OCI-LY7 (cell line): ENCODE data around the gene TMC7. TPM values are rescaled to one million over a fixed set of nuclear protein-coding genes. Genes with fewer than 3 reads are reported as not detected.

ENCODE experiments used
- BruUV-seq: library from RNA; stranded (reverse); fragments of 400-500 nt; replicated peaks from 2 replicates; lab custom pipeline; 2021; lab: Mats Ljungman, UMichigan
- CTCF ChIA-PET: fragments of 300-600 bp; sonication (Branson Sonifier 250); formaldehyde crosslinking; loops from one replicate; lab custom pipeline; 2022; ENCODE audit warnings: antibody characterized with exemption; ENCODE audit not compliant: unreplicated experiment; lab: Charles Lee
- POLR2A ChIA-PET: fragments of 300-600 bp; sonication (Branson Sonifier 250); formaldehyde crosslinking; loops from one replicate; lab custom pipeline; 2022; ENCODE audit warnings: antibody characterized with exemption; lab: Charles Lee
- DNase-seq: peaks from one replicate; pipeline ENCODE4 v3.0.0-alpha.2; 2015; ENCODE audit warnings: low spot score
- H2AFZ ChIP-seq: fragments of 200-600 bp; sonication (generic), shearing (Covaris generic); 2 replicates; pipeline ENCODE4 v1.6.1; 2014; ENCODE audit warnings: mild to moderate bottlenecking, antibody characterized with exemption, low read length, moderate library complexity
- H3K27ac ChIP-seq: fragments of 200-600 bp; sonication (generic); 2 replicates; pipeline ENCODE4 v1.5.1; 2014; ENCODE audit warnings: mixed run types, low read depth, mild to moderate bottlenecking, moderate library complexity, low read length, inconsistent platforms; ENCODE audit not compliant: poor library complexity, severe bottlenecking
- H3K36me3 ChIP-seq: fragments of 200-600 bp; sonication (generic); 2 replicates; pipeline ENCODE4 v1.6.1; 2014; ENCODE audit warnings: mild to moderate bottlenecking, antibody characterized with exemption, low read length, moderate library complexity, mixed read lengths; ENCODE audit not compliant: insufficient read depth
- H3K4me1 ChIP-seq: fragments of 200-600 bp; sonication (generic); 2 replicates; pipeline ENCODE4 v1.5.1; 2014; ENCODE audit warnings: mild to moderate bottlenecking, low read length; ENCODE audit not compliant: insufficient read depth, poor library complexity, severe bottlenecking
- H3K4me2 ChIP-seq: fragments of 200-600 bp; sonication (generic); 2 replicates; pipeline ENCODE4 v1.6.1; 2014; ENCODE audit warnings: mild to moderate bottlenecking, low read length
- H3K4me3 ChIP-seq: fragments of 200-600 bp; sonication (generic); 2 replicates; pipeline ENCODE4 v1.5.1; 2014; ENCODE audit warnings: mild to moderate bottlenecking, low read depth, low read length; ENCODE audit not compliant: poor library complexity, severe bottlenecking
- H3K79me2 ChIP-seq: fragments of 200-600 bp; sonication (generic); 2 replicates; pipeline ENCODE4 v1.6.1; 2016; ENCODE audit warnings: low read depth, mild to moderate bottlenecking, low read length, moderate library complexity, mixed read lengths; ENCODE audit not compliant: insufficient read depth
- H3K9me2 ChIP-seq: fragments of 200-600 bp; sonication (generic); 2 replicates; pipeline ENCODE4 v1.6.1; 2016; ENCODE audit warnings: mild to moderate bottlenecking, low read length, mixed read lengths; ENCODE audit not compliant: insufficient read depth
- H3K9me3 ChIP-seq: fragments of 200-600 bp; sonication (generic); 2 replicates; pipeline ENCODE4 v1.6.1; 2014; ENCODE audit warnings: mild to moderate bottlenecking, mixed run types, low read length, mixed read lengths
- H4K20me1 ChIP-seq: fragments of 200-600 bp; sonication (generic); 2 replicates; pipeline ENCODE4 v1.6.1; 2014; ENCODE audit warnings: mild to moderate bottlenecking, antibody characterized with exemption, low read length, moderate library complexity, mixed read lengths; ENCODE audit not compliant: insufficient read depth
- CTCF ChIP-seq: fragments of 200-600 bp; sonication (generic); conservative IDR thresholded peaks from 2 replicates; pipeline ENCODE4 v1.5.1; 2014; ENCODE audit warnings: mild to moderate bottlenecking, antibody characterized with exemption, low read length, moderate library complexity, mixed read lengths
- EZH2phosphoT487 ChIP-seq: fragments of 200-600 bp; sonication (generic); IDR thresholded peaks from 2 replicates; pipeline ENCODE4 v1.6.1; 2018; ENCODE audit warnings: low read depth, borderline replicate concordance, mild to moderate bottlenecking, mixed run types, antibody characterized with exemption, low read length, moderate library complexity, mixed read lengths
- intact Hi-C: fragments of 100-400 bp; cut with micrococcal nuclease; formaldehyde crosslinking; loops from one replicate; pipeline ENCODE4 v1.10.0; 2022; ENCODE audit not compliant: unreplicated experiment
- total RNA-seq, 2 experiments: library from RNA; depleted of rRNA in 1 of 2; stranded (reverse); fragments of >200 nt in 1 of 2; shearing (Covaris generic) in 1 of 2; gene quantifications; 2 replicates each; pipeline ENCODE4 v1.2.3, GENCODE V29; 2014 to 2022

The TMC7 gene
- total RNA-seq, 2 experiments from 2014 or later = not detected

GRCh38 chr16:19003935-19004334 is 20.2 kb downstream of the TMC7 start:
- H3K4me1 ChIP-seq = no peaks in the 10 kb centered on the region
- POLR2A ChIA-PET = no interaction called here
- intact Hi-C loops = no loop called here
- CTCF ChIA-PET = no interaction called here
- no peaks in the 10 kb centered on the region for H3K79me2 ChIP-seq
- no peaks in the 10 kb centered on the region for H3K9me2 ChIP-seq
- H3K4me2 ChIP-seq = no peak overlapping the region
- no peak for DNase-seq
- no peaks in the 10 kb centered on the region for H3K36me3 ChIP-seq
- H4K20me1 ChIP-seq = no peaks in the 10 kb centered on the region
- no peak overlapping the region for H3K27ac ChIP-seq
- no TSS peak for BruUV-seq
- no peak overlapping the region for H2AFZ ChIP-seq
- H3K9me3 ChIP-seq = no peaks in the 10 kb centered on the region
- TF ChIP-seq EZH2phosphoT487 (no peak), CTCF (no peak)
- H3K4me3 ChIP-seq = no peak overlapping the region

- no peaks in the 10 kb centered on the region for H3K9me2 ChIP-seq
- H3K4me3 ChIP-seq = no peak overlapping the region
- no peaks in the 10 kb centered on the region for H4K20me1 ChIP-seq
- CTCF ChIA-PET = no interaction called here
- H3K4me2 ChIP-seq = no peak overlapping the region
- no peaks in the 10 kb centered on the region for H3K4me1 ChIP-seq
- no peaks in the 10 kb centered on the region for H3K79me2 ChIP-seq
- TF ChIP-seq EZH2phosphoT487 = no peak
- TF ChIP-seq CTCF = no peak
- intact Hi-C loops = no loop called here
- POLR2A ChIA-PET = no interaction called here
- no peak for DNase-seq
- H3K36me3 ChIP-seq = no peaks in the 10 kb centered on the region
- H3K9me3 ChIP-seq = no peaks in the 10 kb centered on the region
- H2AFZ ChIP-seq = no peak overlapping the region
- H3K27ac ChIP-seq = no peak overlapping the region
- BruUV-seq = no TSS peak
Measured at GRCh38 chr16:19005561-19006445, 22.1 kb downstream of the TMC7 start.
